ENCODE measurements around the gene COL4A6.

The COL4A6 gene

GRCh38 chrX:108178143-108178498 lies 260.1 kb downstream of the COL4A6 start:
- Histone ChIP-seq H3K9ac (ENCODE audit: low read depth, low read length) (0 out of 2 replicates have a peak overlapping the region, but pooled peaks have one; percentile 10), H3K4me3 (ENCODE audit: low read length) (no peak overlapping the region)

GRCh38 chrX:108177351-108178142 lies 260.7 kb downstream of the COL4A6 start:
- Histone ChIP-seq H3K27ac (ENCODE audit: low read length) (no peak overlapping the region), H3K9me3 (ENCODE audit: insufficient read depth, low read depth, low read length) (no peaks in the 10 kb centered on the region), H3K27me3 (ENCODE audit: insufficient read depth, low read length) (no peaks in the 10 kb centered on the region), H3K9ac (ENCODE audit: low read depth, low read length) (0 out of 2 replicates have a peak overlapping the region, but pooled peaks have one; percentile 10), H3K36me3 (ENCODE audit: insufficient read depth, low read depth, low read length) (0 out of 2 replicates have a peak, but pooled peaks cover 2% of the 10 kb centered on the region), H3K4me1 (ENCODE audit: insufficient read depth, low read length) (peaks cover 9% of the 10 kb centered on the region; the same call in 1 of the 2 replicates), H3K4me3 (ENCODE audit: low read length) (no peak overlapping the region)

More at GRCh38 chrX:108178143-108178498, 260.1 kb downstream of the COL4A6 start:
- no peaks in the 10 kb centered on the region for H3K9me3 ChIP-seq (ENCODE audit: insufficient read depth, low read depth, low read length)
- H3K4me1 ChIP-seq (ENCODE audit: insufficient read depth, low read length), result peaks cover 9% of the 10 kb centered on the region; the same call in 1 of the 2 replicates
- H3K27me3 ChIP-seq (ENCODE audit: insufficient read depth, low read length), result no peaks in the 10 kb centered on the region
- no peak overlapping the region for H3K27ac ChIP-seq (ENCODE audit: low read length)
- H3K36me3 ChIP-seq (ENCODE audit: insufficient read depth, low read depth, low read length), result 0 out of 2 replicates have a peak, but pooled peaks cover 2% of the 10 kb centered on the region

- H3K27me3 ChIP-seq (ENCODE audit: insufficient read depth, low read length), result no peaks in the 10 kb centered on the region
- H3K27ac ChIP-seq (ENCODE audit: low read length), result no peak overlapping the region
- no peak overlapping the region for H3K4me3 ChIP-seq (ENCODE audit: low read length)
- H3K36me3 ChIP-seq (ENCODE audit: insufficient read depth, low read depth, low read length), result no peaks in the 10 kb centered on the region
- peaks cover 9% of the 10 kb centered on the region; the same call in 1 of the 2 replicates for H3K4me1 ChIP-seq (ENCODE audit: insufficient read depth, low read length)
- no peaks in the 10 kb centered on the region for H3K9me3 ChIP-seq (ENCODE audit: insufficient read depth, low read depth, low read length)
- no peak overlapping the region for H3K9ac ChIP-seq (ENCODE audit: low read depth, low read length)
Observed at GRCh38 chrX:108173874-108174273, 264.3 kb downstream of the COL4A6 start.

DNA sequence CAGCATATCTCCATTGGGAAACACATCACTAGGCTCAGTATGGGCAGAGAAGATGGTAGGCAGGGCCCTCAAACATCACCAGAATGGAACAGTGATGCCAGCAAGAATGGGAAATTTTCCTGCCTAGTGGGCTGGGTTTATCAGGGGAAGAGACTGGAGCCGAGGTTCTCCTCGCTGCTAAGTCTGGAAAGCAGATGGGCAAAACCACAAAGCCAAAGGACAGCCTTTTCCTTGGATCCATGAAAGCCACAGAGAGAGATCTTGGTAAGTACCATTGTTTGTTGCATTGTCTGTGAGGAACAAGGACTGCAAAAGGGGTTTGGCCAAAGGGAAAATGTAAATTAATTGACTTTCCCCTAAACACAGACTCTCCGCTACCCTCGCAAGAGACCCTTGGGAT lies 266.6 kb downstream of the COL4A6 start:
- Histone ChIP-seq H3K27me3 (ENCODE audit: insufficient read depth, low read length) (no peaks in the 10 kb centered on the region), H3K9me3 (ENCODE audit: insufficient read depth, low read depth, low read length) (no peaks in the 10 kb centered on the region), H3K9ac (ENCODE audit: low read depth, low read length) (no peak overlapping the region), H3K4me3 (ENCODE audit: low read length) (no peak overlapping the region), H3K27ac (ENCODE audit: low read length) (no peak overlapping the region), H3K36me3 (ENCODE audit: insufficient read depth, low read depth, low read length) (no peaks in the 10 kb centered on the region), H3K4me1 (ENCODE audit: insufficient read depth, low read length) (no peaks in the 10 kb centered on the region; the same call in 1 of the 2 replicates)

GRCh38 chrX:108169768-108170167 lies 268.5 kb downstream of the COL4A6 start:
- Histone ChIP-seq H3K4me1 (ENCODE audit: insufficient read depth, low read length) (no peaks in the 10 kb centered on the region), H3K4me3 (ENCODE audit: low read length) (no peak overlapping the region), H3K27me3 (ENCODE audit: insufficient read depth, low read length) (no peaks in the 10 kb centered on the region), H3K36me3 (ENCODE audit: insufficient read depth, low read depth, low read length) (no peaks in the 10 kb centered on the region), H3K27ac (ENCODE audit: low read length) (no peak overlapping the region), H3K9ac (ENCODE audit: low read depth, low read length) (no peak overlapping the region), H3K9me3 (ENCODE audit: insufficient read depth, low read depth, low read length) (no peaks in the 10 kb centered on the region)

GRCh38 chrX:108168961-108169740 lies 269.1 kb downstream of the COL4A6 start:
- no peak overlapping the region for H3K27ac ChIP-seq (ENCODE audit: low read length)
- H3K4me1 ChIP-seq (ENCODE audit: insufficient read depth, low read length), result no peaks in the 10 kb centered on the region
- no peak overlapping the region for H3K4me3 ChIP-seq (ENCODE audit: low read length)
- H3K27me3 ChIP-seq (ENCODE audit: insufficient read depth, low read length), result no peaks in the 10 kb centered on the region
- H3K9me3 ChIP-seq (ENCODE audit: insufficient read depth, low read depth, low read length), result no peaks in the 10 kb centered on the region
- no peaks in the 10 kb centered on the region for H3K36me3 ChIP-seq (ENCODE audit: insufficient read depth, low read depth, low read length)
- no peak overlapping the region for H3K9ac ChIP-seq (ENCODE audit: low read depth, low read length)

DNA sequence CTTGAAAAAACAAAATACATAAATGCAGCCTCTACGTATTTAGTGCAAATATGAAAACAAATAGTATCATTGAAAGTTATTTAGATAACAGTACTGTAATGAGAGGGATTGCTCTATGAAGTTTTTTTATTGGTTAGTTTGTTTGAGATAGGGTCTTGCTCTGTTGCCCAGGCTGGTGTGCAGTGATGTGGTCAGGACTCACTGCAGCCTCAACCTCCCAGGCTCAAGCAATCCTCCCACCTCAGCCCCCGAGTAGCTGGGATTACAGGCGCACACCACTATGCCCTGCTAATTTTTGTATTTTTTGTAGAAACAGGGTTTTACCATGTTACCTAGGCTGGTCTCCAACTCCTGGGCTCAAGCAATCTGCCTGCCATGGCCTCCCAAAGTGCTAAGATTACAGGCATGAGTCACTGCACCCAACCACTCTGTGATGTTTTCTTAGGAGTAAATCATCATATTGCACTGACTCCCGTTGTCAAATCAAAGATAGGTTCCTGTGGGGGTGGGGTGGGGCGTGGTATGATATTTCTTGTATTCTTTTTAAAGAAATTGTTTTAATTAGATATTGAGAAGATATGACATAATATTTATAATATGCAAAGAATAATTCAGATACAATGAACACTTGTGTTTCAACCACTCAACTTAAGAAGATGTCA lies 270.9 kb downstream of the COL4A6 start:
- Histone ChIP-seq H3K9me3 (ENCODE audit: insufficient read depth, low read depth, low read length) (no peaks in the 10 kb centered on the region), H3K4me1 (ENCODE audit: insufficient read depth, low read length) (no peaks in the 10 kb centered on the region), H3K27me3 (ENCODE audit: insufficient read depth, low read length) (no peaks in the 10 kb centered on the region), H3K27ac (ENCODE audit: low read length) (no peak overlapping the region), H3K9ac (ENCODE audit: low read depth, low read length) (no peak overlapping the region), H3K4me3 (ENCODE audit: low read length) (no peak overlapping the region), H3K36me3 (ENCODE audit: insufficient read depth, low read depth, low read length) (no peaks in the 10 kb centered on the region)

DNA sequence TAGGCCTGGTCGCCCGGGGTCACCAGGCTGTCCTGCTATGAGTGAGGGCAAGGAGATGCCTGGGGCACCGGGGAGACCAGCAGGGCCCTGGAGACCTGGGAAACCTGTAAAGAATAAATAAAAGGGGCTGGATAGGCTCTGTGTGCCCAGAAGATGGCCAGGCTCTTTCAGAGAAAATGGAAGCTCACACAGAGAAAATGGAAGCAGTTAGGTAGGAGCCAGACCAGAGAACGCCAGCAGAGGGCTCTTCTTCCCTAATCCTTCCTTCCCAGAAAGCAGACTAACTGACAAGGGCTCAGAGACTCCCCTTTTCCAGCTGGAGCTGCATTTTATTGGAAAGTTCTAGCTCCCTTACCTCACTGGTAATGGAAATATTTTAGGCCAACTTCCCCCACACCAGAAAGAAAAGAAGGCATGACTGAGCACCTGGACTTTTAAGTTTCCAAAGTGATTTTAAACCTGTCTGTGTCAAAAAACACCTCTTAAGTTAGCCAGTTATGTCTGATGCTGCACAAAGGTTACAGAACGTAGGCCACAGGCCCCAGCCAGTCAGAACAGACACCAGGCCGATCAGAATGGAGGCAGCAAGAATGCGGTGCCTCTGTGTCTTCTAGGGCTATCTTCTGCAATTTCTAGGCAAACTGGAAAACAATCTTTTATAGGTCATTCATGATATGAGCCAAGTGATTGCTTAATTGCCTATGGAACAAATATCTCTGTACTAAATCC lies 272.7 kb downstream of the COL4A6 start:
- H3K9me3 ChIP-seq (ENCODE audit: insufficient read depth, low read depth, low read length), result no peaks in the 10 kb centered on the region
- H3K27ac ChIP-seq (ENCODE audit: low read length), result no peak overlapping the region
- no peak overlapping the region for H3K9ac ChIP-seq (ENCODE audit: low read depth, low read length)

DNA sequence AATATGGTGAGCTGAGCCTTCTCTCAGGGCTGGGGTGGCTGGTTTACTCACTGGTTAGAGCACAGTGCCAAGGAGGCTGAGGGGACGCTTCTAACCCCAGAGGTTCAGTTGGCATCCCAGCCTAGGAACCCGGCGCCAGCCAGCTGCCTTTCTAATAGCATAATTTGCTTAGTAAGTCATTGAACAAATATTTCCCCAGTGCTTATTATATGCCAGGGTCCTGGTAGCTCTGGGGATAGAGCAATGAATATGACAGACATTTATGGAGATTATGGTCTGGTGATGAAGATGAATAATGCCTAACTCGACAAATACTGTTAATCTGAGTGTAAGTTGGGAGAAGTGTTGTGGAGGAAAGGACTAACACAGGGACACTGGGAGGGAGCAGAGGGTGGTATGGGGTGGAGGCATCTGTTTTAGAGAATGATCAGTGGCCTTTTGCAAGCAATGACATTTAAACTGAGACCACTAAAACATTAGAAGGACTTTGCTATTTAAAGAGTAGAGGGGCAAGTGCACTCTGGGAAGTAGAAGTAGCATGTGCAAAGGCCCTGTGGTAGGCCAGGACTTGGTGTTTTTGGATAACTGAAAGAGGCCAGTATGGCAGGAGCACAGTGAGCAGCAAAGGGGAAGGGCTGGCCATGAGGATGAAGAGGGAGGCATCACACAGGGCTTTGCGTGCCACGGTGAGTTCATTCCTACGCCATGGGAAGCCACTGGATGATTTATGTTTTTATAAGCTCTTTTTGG lies 274.7 kb downstream of the COL4A6 start:
- Histone ChIP-seq H3K9me3 (ENCODE audit: insufficient read depth, low read depth, low read length) (no peaks in the 10 kb centered on the region), H3K27ac (ENCODE audit: low read length) (no peak overlapping the region), H3K27me3 (ENCODE audit: insufficient read depth, low read length) (no peaks in the 10 kb centered on the region), H3K4me3 (ENCODE audit: low read length) (no peak overlapping the region), H3K9ac (ENCODE audit: low read depth, low read length) (no peak overlapping the region), H3K4me1 (ENCODE audit: insufficient read depth, low read length) (no peaks in the 10 kb centered on the region), H3K36me3 (ENCODE audit: insufficient read depth, low read depth, low read length) (no peaks in the 10 kb centered on the region)

More for the DNA sequence above, 272.7 kb downstream of the COL4A6 start:
- H3K36me3 ChIP-seq (ENCODE audit: insufficient read depth, low read depth, low read length), result no peaks in the 10 kb centered on the region
- no peaks in the 10 kb centered on the region for H3K27me3 ChIP-seq (ENCODE audit: insufficient read depth, low read length)
- H3K4me1 ChIP-seq (ENCODE audit: insufficient read depth, low read length), result no peaks in the 10 kb centered on the region
- no peak overlapping the region for H3K4me3 ChIP-seq (ENCODE audit: low read length)

DNA sequence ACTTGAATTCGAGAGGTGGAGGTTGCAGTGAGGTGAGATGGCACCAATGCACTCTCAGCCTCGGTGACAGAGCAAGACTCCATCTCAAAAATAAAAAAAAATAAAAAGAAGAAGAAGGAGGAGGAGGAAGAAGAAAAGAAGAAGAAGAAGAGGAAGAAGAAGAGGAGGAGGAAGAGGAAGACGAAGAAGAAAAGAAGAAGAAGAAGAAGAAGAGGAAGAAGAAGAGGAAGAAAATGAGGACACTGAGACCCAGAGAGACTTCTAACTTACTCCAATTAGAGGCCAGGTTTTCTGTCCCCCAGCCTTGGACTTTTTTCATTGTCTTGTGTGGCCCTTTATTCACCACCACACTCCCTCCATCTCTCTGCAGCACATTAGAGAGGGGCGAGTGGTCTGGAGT lies 276.0 kb downstream of the COL4A6 start:
- no peaks in the 10 kb centered on the region for H3K9me3 ChIP-seq (ENCODE audit: insufficient read depth, low read depth, low read length)
- no peak overlapping the region for H3K9ac ChIP-seq (ENCODE audit: low read depth, low read length)
- H3K4me3 ChIP-seq (ENCODE audit: low read length), result no peak overlapping the region
- H3K27ac ChIP-seq (ENCODE audit: low read length), result no peak overlapping the region
- no peaks in the 10 kb centered on the region for H3K27me3 ChIP-seq (ENCODE audit: insufficient read depth, low read length)
- no peaks in the 10 kb centered on the region for H3K36me3 ChIP-seq (ENCODE audit: insufficient read depth, low read depth, low read length)
- no peaks in the 10 kb centered on the region for H3K4me1 ChIP-seq (ENCODE audit: insufficient read depth, low read length)
